ENCODE results near the gene MTO1.

DNA sequence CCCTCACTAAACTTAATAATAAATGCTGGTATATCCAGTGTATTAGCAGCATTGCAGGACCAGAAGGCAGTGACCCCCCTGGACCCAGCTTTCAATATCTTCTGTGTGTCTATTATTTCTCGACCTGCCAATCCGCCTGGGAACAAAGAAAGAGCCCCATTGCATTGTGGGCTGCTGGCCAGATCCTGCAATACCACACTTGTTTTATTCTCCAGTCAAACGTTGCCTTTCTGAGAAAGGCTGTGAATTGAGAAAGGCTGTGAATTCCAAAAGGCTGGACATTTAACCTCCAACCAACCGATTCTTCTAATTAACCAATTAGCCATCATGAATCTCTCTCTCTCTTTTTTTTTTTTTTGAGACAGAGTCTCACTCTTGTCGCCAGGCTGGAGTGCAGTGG lies 1.5 kb upstream of the MTO1 start:
- TF ChIP-seq JUND (IDR thresholded peaks at IDR 0.05) (no peak), SIN3A (IDR thresholded peaks at IDR 0.05; ENCODE audit: borderline replicate concordance, low read depth, low read length) (no peak), GATA2 (CRISPR knock-in tag; IDR thresholded peaks at IDR 0.05) (no peak), RAD21 (IDR thresholded peaks at IDR 0.05; ENCODE audit: low read length) (no peak), EZH2phosphoT487 (IDR thresholded peaks at IDR 0.05; ENCODE audit: borderline replicate concordance, low read depth) (no peak), NFIC (IDR thresholded peaks at IDR 0.05; ENCODE audit: borderline replicate concordance) (no peak), CHD2 (IDR thresholded peaks at IDR 0.05; ENCODE audit: low read length, partially characterized antibody) (no peak), RFX5 (IDR thresholded peaks at IDR 0.05; ENCODE audit: low read length) (no peak)
- TF ChIP-seq, protein P1, sequence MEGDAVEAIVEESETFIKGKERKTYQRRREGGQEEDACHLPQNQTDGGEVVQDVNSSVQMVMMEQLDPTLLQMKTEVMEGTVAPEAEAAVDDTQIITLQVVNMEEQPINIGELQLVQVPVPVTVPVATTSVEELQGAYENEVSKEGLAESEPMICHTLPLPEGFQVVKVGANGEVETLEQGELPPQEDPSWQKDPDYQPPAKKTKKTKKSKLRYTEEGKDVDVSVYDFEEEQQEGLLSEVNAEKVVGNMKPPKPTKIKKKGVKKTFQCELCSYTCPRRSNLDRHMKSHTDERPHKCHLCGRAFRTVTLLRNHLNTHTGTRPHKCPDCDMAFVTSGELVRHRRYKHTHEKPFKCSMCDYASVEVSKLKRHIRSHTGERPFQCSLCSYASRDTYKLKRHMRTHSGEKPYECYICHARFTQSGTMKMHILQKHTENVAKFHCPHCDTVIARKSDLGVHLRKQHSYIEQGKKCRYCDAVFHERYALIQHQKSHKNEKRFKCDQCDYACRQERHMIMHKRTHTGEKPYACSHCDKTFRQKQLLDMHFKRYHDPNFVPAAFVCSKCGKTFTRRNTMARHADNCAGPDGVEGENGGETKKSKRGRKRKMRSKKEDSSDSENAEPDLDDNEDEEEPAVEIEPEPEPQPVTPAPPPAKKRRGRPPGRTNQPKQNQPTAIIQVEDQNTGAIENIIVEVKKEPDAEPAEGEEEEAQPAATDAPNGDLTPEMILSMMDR (IDR thresholded peaks at IDR 0.05): no peak
- TF ChIP-seq, protein P2, sequence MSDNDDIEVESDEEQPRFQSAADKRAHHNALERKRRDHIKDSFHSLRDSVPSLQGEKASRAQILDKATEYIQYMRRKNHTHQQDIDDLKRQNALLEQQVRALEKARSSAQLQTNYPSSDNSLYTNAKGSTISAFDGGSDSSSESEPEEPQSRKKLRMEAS (IDR thresholded peaks at IDR 0.05; ENCODE audit: low read depth): no peak
